ENCODE results near the gene CACNA2D3. TPM values are rescaled to one million over a fixed set of nuclear protein-coding genes. Genes with fewer than 3 reads are reported as not detected.

Gene CACNA2D3
- polyA plus RNA-seq, 2 of the 4 experiments (the other 2 are of a cell fraction), result 0.04 to 0.05 TPM

GRCh38 chr3:54086652-54087405 lies 35.5 kb upstream of the CACNA2D3 start:
- Histone ChIP-seq H3K4me2 (no peak overlapping the region), H3K27ac (no peak overlapping the region), H3K4me3 (no peak overlapping the region), H3K9me3 (no peaks in the 10 kb centered on the region), H3K4me1 (no peaks in the 10 kb centered on the region)
- ATAC-seq (no peak), FAIRE-seq (no peak), DNase-seq (ENCODE audit: low read depth in 1 of 2, low spot score in 1 of 2) (no peak)
- TF ChIP-seq HDAC2 (IDR thresholded peaks at IDR 0.05) (no peak), HOXB5 (CRISPR knock-in tag; IDR thresholded peaks at IDR 0.05) (no peak), FOSB (CRISPR knock-in tag; IDR thresholded peaks at IDR 0.05) (no peak)
- POLR2A ChIA-PET, result no interaction called here
- WGBS (ENCODE audit: missing lambda C conversion rate), result 50% methylated on average over 7 of the region's 8 CpGs
- CTCF ChIA-PET, result no interaction called here

DNA sequence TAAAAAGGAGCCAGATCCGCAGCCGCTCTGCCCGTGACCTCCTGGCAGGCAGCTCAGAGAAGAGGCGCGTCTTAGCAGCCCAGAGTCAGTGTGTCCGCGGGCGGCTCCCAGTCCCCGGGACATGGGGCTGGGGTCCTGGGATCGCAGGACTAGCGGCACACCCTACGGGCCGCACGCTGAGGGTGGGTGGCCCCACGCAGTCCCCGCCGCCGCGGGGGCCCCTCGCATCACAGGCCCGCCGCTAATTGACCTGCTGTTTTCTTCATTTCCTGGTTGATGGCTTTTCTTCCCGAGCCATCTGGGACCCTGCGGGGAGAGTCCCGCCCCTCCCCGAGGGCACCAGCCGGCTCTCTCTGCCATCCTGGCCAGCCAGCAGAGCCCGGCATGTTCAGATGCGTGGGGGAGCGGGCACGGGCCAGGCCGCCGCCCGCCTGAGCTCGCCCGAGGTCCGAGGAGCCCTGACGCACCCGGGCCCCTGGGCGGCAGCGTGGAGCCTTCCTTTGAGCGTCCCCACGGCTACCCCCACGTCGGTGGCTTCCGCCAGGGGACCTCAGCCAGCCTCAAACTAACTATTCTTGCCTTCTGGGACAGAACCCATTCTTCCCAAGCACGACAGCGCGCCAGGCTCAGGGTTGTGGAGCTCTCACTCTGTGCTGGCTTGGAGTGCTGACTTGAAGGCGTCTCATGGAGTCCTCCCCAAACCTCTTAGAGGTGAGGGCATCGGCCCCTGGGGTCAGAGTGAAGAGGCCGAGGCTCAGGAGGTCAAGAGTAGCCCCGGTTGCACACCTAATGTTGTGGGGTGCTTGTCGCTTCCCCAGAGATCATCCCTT lies 34.6 kb upstream of the CACNA2D3 start:
- no peak overlapping the region for H3K27ac ChIP-seq
- FAIRE-seq, result no peak
- 55% methylated on average over 27 of the region's 54 CpGs for WGBS (ENCODE audit: missing lambda C conversion rate)
- DNase-seq (ENCODE audit: low read depth in 1 of 2, low spot score in 1 of 2), result no peak
- no peak for ATAC-seq
- ChIA-PET CTCF (interaction anchor here (0.6 kb wide), 1 partner anchor 213 kb away, joined by 3 read pairs; no protein-coding TSS in a partner anchor), POLR2A (no interaction called here)
- no peak for TF ChIP-seq POLR2A (IDR thresholded peaks at IDR 0.05; ENCODE audit: low read length)
- TF ChIP-seq CHD4 (IDR thresholded peaks at IDR 0.05; ENCODE audit: borderline replicate concordance), result no peak
- no peak for TF ChIP-seq SMC3 (IDR thresholded peaks at IDR 0.05)
- no peak for TF ChIP-seq RAD21 (conservative IDR thresholded peaks at IDR 0.05 in 1 of 2, IDR thresholded peaks at IDR 0.05 in 1 of 2)
- no peak for TF ChIP-seq TFCP2L1 (CRISPR knock-in tag; IDR thresholded peaks at IDR 0.05)
- TF ChIP-seq, protein P1, sequence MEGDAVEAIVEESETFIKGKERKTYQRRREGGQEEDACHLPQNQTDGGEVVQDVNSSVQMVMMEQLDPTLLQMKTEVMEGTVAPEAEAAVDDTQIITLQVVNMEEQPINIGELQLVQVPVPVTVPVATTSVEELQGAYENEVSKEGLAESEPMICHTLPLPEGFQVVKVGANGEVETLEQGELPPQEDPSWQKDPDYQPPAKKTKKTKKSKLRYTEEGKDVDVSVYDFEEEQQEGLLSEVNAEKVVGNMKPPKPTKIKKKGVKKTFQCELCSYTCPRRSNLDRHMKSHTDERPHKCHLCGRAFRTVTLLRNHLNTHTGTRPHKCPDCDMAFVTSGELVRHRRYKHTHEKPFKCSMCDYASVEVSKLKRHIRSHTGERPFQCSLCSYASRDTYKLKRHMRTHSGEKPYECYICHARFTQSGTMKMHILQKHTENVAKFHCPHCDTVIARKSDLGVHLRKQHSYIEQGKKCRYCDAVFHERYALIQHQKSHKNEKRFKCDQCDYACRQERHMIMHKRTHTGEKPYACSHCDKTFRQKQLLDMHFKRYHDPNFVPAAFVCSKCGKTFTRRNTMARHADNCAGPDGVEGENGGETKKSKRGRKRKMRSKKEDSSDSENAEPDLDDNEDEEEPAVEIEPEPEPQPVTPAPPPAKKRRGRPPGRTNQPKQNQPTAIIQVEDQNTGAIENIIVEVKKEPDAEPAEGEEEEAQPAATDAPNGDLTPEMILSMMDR (IDR thresholded peaks at IDR 0.05), result no peak
- TF ChIP-seq EHF (CRISPR knock-in tag; IDR thresholded peaks at IDR 0.05), result no peak
- TF ChIP-seq REST (IDR thresholded peaks at IDR 0.05), result no peak
- TF ChIP-seq NR3C1 (IDR thresholded peaks at IDR 0.05), result no peak
- no peak for TF ChIP-seq RFX5 (IDR thresholded peaks at IDR 0.05)
- TF ChIP-seq ESRRA (IDR thresholded peaks at IDR 0.05; ENCODE audit: borderline replicate concordance, low read length), result no peak
- TF ChIP-seq FOSB (CRISPR knock-in tag; IDR thresholded peaks at IDR 0.05), result no peak
- TF ChIP-seq, protein P2, sequence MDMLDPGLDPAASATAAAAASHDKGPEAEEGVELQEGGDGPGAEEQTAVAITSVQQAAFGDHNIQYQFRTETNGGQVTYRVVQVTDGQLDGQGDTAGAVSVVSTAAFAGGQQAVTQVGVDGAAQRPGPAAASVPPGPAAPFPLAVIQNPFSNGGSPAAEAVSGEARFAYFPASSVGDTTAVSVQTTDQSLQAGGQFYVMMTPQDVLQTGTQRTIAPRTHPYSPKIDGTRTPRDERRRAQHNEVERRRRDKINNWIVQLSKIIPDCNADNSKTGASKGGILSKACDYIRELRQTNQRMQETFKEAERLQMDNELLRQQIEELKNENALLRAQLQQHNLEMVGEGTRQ (IDR thresholded peaks at IDR 0.05), result no peak
- TF ChIP-seq RARB (CRISPR knock-in tag; IDR thresholded peaks at IDR 0.05), result no peak
- no peak for TF ChIP-seq MAZ (IDR thresholded peaks at IDR 0.05; ENCODE audit: borderline replicate concordance, low read depth, low read length)
- TF ChIP-seq, protein P3, sequence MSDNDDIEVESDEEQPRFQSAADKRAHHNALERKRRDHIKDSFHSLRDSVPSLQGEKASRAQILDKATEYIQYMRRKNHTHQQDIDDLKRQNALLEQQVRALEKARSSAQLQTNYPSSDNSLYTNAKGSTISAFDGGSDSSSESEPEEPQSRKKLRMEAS (IDR thresholded peaks at IDR 0.05), result no peak
- no peak for TF ChIP-seq HES2 (IDR thresholded peaks at IDR 0.05)
- no peak for TF ChIP-seq CBX2 (IDR thresholded peaks at IDR 0.05; ENCODE audit: borderline replicate concordance, low read depth)
- no peaks in the 10 kb centered on the region for H3K4me1 ChIP-seq
- H3K4me3 ChIP-seq, result no peak overlapping the region
- no peaks in the 10 kb centered on the region for H3K9me3 ChIP-seq
- no peak overlapping the region for H3K4me2 ChIP-seq

Data from A549 (cell line).